Measurements from ENCODE around the gene LRP1B. TPM values are rescaled to one million over a fixed set of nuclear protein-coding genes. Genes with fewer than 3 reads are reported as not detected.
"Not testable (repeated sequence)": the region's sequence is repeated elsewhere in the genome, so short reads cannot be mapped to it uniquely, and the experiment has no call there.

LRP1B gene
- total and polyA plus RNA-seq, 2 donors (not counting 1 experiment from before 2014, with no cell fraction given) = not detected

DNA sequence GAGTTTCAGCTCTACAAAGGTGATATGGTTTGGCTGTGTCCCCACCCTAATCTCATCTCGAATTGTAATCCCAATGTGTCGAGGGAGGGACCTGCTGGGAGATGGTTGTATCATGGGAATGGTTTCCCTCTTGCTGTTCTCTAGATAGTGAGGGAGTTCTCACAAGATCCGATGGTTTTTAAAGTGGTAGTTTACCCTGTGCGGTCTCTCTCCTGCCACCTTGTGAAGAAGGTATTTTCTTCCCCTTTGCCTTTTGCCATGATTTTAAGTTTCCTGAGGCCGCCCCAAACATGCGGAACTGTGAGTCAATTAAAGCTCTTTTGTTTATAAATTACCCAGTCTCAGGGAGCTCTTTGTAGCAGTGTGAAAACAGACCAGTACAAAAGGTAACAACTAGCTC, 306.0 kb downstream of the LRP1B start:
- no peaks in the 10 kb centered on the region for H3K9me3 Mint-ChIP-seq (ENCODE audit: insufficient read depth)
- 97% methylated on average over 4 of the region's 6 CpGs for WGBS (ENCODE audit: insufficient coverage)

DNA sequence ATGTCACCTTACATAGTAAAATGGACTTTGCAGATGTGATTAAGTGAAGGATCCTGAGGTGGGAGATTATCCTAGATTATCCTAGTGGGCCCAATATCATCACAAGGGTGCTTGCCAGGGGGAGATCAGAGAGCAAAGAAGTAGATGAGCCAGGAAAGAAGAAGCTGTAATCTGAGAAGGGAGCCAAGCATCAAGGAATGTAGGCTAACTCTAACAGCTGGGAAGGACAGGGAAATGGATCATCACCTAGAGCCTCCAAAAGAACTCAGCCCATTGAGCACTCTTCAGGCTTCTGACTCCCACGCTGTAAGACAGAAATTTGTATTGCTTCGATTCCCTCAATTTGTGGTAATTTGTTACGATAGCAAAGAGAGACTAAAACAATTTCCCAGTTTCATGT, 309.9 kb downstream of the LRP1B start:
- Histone ChIP-seq H3K9me3 (ENCODE audit: control extremely low read depth in 1 of 3, control insufficient read depth in 2 of 3, insufficient read depth in 1 of 3, low read length in 2 of 3) (no peaks in the 10 kb centered on the region), H3K27ac (ENCODE audit: low read length in 2 of 2) (no peak overlapping the region), H3K79me2 (ENCODE audit: control insufficient read depth, insufficient read depth, low read length) (no peaks in the 10 kb centered on the region), H4K20me1 (ENCODE audit: control insufficient read depth, insufficient read depth, low read length, poor library complexity, severe bottlenecking) (no peaks in the 10 kb centered on the region), H3K27me3 (replicated peaks in 1 of 4; ENCODE audit: control extremely low read depth in 1 of 4, control insufficient read depth in 3 of 4, insufficient read depth in 4 of 4, low read length in 3 of 4) (no peaks in the 10 kb centered on the region), H3K4me2 (replicated peaks; ENCODE audit: low read depth, low read length, poor library complexity, severe bottlenecking) (no peak overlapping the region), H3K4me3 (ENCODE audit: control extremely low read depth in 1 of 5, extremely low read depth in 1 of 5, insufficient read depth in 1 of 5, low read depth in 2 of 5, low read length in 4 of 5) (no peak overlapping the region), H3K4me1 (ENCODE audit: control insufficient read depth in 2 of 2, insufficient read depth in 2 of 2, low read length in 2 of 2) (no peaks in the 10 kb centered on the region), H3K9ac (ENCODE audit: low read length) (no peak overlapping the region), H3K36me3 (replicated peaks in 1 of 2; ENCODE audit: control extremely low read depth in 1 of 2, control insufficient read depth in 1 of 2, extremely low read depth in 1 of 2, insufficient read depth in 2 of 2, low read length in 1 of 2) (no peaks in the 10 kb centered on the region), H2AFZ (ENCODE audit: insufficient read depth, low read depth, low read length, poor library complexity, severe bottlenecking) (no peak overlapping the region)
- H3K27me3 Mint-ChIP-seq = no peaks in the 10 kb centered on the region
- H3K4me3 Mint-ChIP-seq = no peak overlapping the region
- H3K27ac Mint-ChIP-seq = no peak overlapping the region
- CTCF ChIA-PET = no interaction called here
- TF ChIP-seq, protein P1, sequence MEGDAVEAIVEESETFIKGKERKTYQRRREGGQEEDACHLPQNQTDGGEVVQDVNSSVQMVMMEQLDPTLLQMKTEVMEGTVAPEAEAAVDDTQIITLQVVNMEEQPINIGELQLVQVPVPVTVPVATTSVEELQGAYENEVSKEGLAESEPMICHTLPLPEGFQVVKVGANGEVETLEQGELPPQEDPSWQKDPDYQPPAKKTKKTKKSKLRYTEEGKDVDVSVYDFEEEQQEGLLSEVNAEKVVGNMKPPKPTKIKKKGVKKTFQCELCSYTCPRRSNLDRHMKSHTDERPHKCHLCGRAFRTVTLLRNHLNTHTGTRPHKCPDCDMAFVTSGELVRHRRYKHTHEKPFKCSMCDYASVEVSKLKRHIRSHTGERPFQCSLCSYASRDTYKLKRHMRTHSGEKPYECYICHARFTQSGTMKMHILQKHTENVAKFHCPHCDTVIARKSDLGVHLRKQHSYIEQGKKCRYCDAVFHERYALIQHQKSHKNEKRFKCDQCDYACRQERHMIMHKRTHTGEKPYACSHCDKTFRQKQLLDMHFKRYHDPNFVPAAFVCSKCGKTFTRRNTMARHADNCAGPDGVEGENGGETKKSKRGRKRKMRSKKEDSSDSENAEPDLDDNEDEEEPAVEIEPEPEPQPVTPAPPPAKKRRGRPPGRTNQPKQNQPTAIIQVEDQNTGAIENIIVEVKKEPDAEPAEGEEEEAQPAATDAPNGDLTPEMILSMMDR (IDR thresholded peaks at IDR 0.05) = no peak
- DNase-seq (no peak), ATAC-seq (ENCODE audit: low read depth) (no peak)
- WGBS (ENCODE audit: insufficient coverage) = no CpG with 5 or more reads among the region's 3 CpGs
- intact Hi-C loops (cut with micrococcal nuclease) = no loop called here
- POLR2A ChIA-PET = no interaction called here
- no peaks in the 10 kb centered on the region for H3K9me3 Mint-ChIP-seq (ENCODE audit: insufficient read depth)
- H3K4me1 Mint-ChIP-seq = no peaks in the 10 kb centered on the region

More for the DNA sequence above, 306.0 kb downstream of the LRP1B start:
- intact Hi-C loops (cut with micrococcal nuclease) = no loop called here
- H3K36me3 ChIP-seq (replicated peaks in 1 of 2; ENCODE audit: control extremely low read depth in 1 of 2, control insufficient read depth in 1 of 2, extremely low read depth in 1 of 2, insufficient read depth in 2 of 2, low read length in 1 of 2) = no peaks in the 10 kb centered on the region
- H2AFZ ChIP-seq (ENCODE audit: insufficient read depth, low read depth, low read length, poor library complexity, severe bottlenecking) = no peak overlapping the region
- POLR2A ChIA-PET = no interaction called here
- no peak overlapping the region for H3K4me3 ChIP-seq (ENCODE audit: control extremely low read depth in 1 of 5, extremely low read depth in 1 of 5, insufficient read depth in 1 of 5, low read depth in 2 of 5, low read length in 4 of 5)
- DNase-seq (no peak), ATAC-seq (ENCODE audit: low read depth) (no peak)
- no peaks in the 10 kb centered on the region for H3K4me1 ChIP-seq (ENCODE audit: control insufficient read depth in 2 of 2, insufficient read depth in 2 of 2, low read length in 2 of 2)
- H3K27me3 ChIP-seq (replicated peaks in 1 of 4; ENCODE audit: control extremely low read depth in 1 of 4, control insufficient read depth in 3 of 4, insufficient read depth in 4 of 4, low read length in 3 of 4) = no peaks in the 10 kb centered on the region
- no peaks in the 10 kb centered on the region for H3K9me3 ChIP-seq (ENCODE audit: control extremely low read depth in 1 of 3, control insufficient read depth in 2 of 3, insufficient read depth in 1 of 3, low read length in 2 of 3)
- Mint-ChIP-seq H3K27ac (no peak overlapping the region), H3K4me3 (no peak overlapping the region), H3K27me3 (no peaks in the 10 kb centered on the region), H3K4me1 (no peaks in the 10 kb centered on the region)
- TF ChIP-seq, protein P1 (IDR thresholded peaks at IDR 0.05) = no peak
- no peak for TF ChIP-seq EZH2 (IDR thresholded peaks at IDR 0.05; ENCODE audit: borderline replicate concordance, insufficient read depth, low read depth, low read length, poor library complexity, severe bottlenecking)
- CTCF ChIA-PET = no interaction called here
- H4K20me1 ChIP-seq (ENCODE audit: control insufficient read depth, insufficient read depth, low read length, poor library complexity, severe bottlenecking) = no peaks in the 10 kb centered on the region
- H3K79me2 ChIP-seq (ENCODE audit: control insufficient read depth, insufficient read depth, low read length) = no peaks in the 10 kb centered on the region
- no peak overlapping the region for H3K27ac ChIP-seq (ENCODE audit: low read length in 2 of 2)
- H3K9ac ChIP-seq (ENCODE audit: low read length) = no peak overlapping the region
- no peak overlapping the region for H3K4me2 ChIP-seq (replicated peaks; ENCODE audit: low read depth, low read length, poor library complexity, severe bottlenecking)

DNA sequence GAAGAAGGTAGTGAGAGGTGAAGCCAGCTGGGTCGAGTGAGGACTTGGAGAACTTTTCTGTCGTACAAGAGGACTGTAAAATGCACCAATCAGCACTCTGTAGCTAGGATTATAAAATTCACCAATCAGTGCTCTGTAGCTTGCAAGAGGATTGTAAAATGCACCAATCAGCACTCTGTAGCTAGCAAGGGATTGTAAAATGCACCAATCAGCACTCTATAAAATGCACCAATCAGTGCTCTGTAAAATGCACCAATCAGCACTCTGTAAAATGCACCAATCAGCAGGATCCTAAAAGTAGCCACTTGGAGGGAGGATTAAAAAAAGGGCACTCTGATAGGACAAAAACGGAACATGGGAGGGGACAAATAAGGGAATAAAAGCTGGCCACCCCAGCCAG, 315.5 kb downstream of the LRP1B start:
- H3K4me1 ChIP-seq (ENCODE audit: control insufficient read depth in 2 of 2, insufficient read depth in 2 of 2, low read length in 2 of 2); POLR2A ChIA-PET; H3K9me3 Mint-ChIP-seq (ENCODE audit: insufficient read depth); intact Hi-C loops (cut with micrococcal nuclease); H3K4me2 ChIP-seq (replicated peaks; ENCODE audit: low read depth, low read length, poor library complexity, severe bottlenecking); H3K9ac ChIP-seq (ENCODE audit: low read length); H4K20me1 ChIP-seq (ENCODE audit: control insufficient read depth, insufficient read depth, low read length, poor library complexity, severe bottlenecking); DNase-seq; H3K4me1 Mint-ChIP-seq; H3K4me3 Mint-ChIP-seq; H3K4me3 ChIP-seq (ENCODE audit: control extremely low read depth in 1 of 5, extremely low read depth in 1 of 5, insufficient read depth in 1 of 5, low read depth in 2 of 5, low read length in 4 of 5); H3K27ac Mint-ChIP-seq; H3K27ac ChIP-seq (ENCODE audit: low read length in 2 of 2); H3K79me2 ChIP-seq (ENCODE audit: control insufficient read depth, insufficient read depth, low read length); H2AFZ ChIP-seq (ENCODE audit: insufficient read depth, low read depth, low read length, poor library complexity, severe bottlenecking); ATAC-seq (ENCODE audit: low read depth); CTCF ChIA-PET; H3K27me3 ChIP-seq (replicated peaks in 1 of 4; ENCODE audit: control extremely low read depth in 1 of 4, control insufficient read depth in 3 of 4, insufficient read depth in 4 of 4, low read length in 3 of 4); H3K36me3 ChIP-seq (replicated peaks in 1 of 2; ENCODE audit: control extremely low read depth in 1 of 2, control insufficient read depth in 1 of 2, extremely low read depth in 1 of 2, insufficient read depth in 2 of 2, low read length in 1 of 2); H3K27me3 Mint-ChIP-seq; H3K9me3 ChIP-seq (ENCODE audit: control extremely low read depth in 1 of 3, control insufficient read depth in 2 of 3, insufficient read depth in 1 of 3, low read length in 2 of 3): not testable (repeated sequence)
- 80% methylated on average over 1 of the region's 3 CpGs for WGBS (ENCODE audit: insufficient coverage)
